ENCODE results near the gene PPP2R3A. TPM values are rescaled to one million over a fixed set of nuclear protein-coding genes. Genes with fewer than 3 reads are reported as not detected.
"Not testable (repeated sequence)": the region's sequence is repeated elsewhere in the genome, so short reads cannot be mapped to it uniquely, and the experiment has no call there.

Gene PPP2R3A
- total RNA-seq, 1 donor from 2014 or later: 19.2 TPM

GRCh38 chr3:136151219-136151618, 185.7 kb downstream of the PPP2R3A start:
- Mint-ChIP-seq H3K27me3 (ENCODE audit: unreplicated experiment) (no peaks in the 10 kb centered on the region), H3K9me3 (ENCODE audit: unreplicated experiment) (no peaks in the 10 kb centered on the region), H3K36me3 (ENCODE audit: unreplicated experiment) (peaks cover 34% of the 10 kb centered on the region), H3K4me1 (ENCODE audit: unreplicated experiment) (peaks cover 28% of the 10 kb centered on the region), H3K4me3 (ENCODE audit: unreplicated experiment) (no peak overlapping the region), H3K27ac (ENCODE audit: unreplicated experiment) (no peak overlapping the region)
- no peak for TF ChIP-seq CTCF (IDR thresholded peaks at IDR 0.05)
- DNase-seq (ENCODE audit: extremely low spot score, unreplicated experiment): no peak

- Mint-ChIP-seq H3K4me1 (ENCODE audit: unreplicated experiment) (peaks cover 28% of the 10 kb centered on the region), H3K9me3 (ENCODE audit: unreplicated experiment) (no peaks in the 10 kb centered on the region), H3K4me3 (ENCODE audit: unreplicated experiment) (no peak overlapping the region), H3K27ac (ENCODE audit: unreplicated experiment) (no peak overlapping the region), H3K36me3 (ENCODE audit: unreplicated experiment) (peaks cover 32% of the 10 kb centered on the region), H3K27me3 (ENCODE audit: unreplicated experiment) (no peaks in the 10 kb centered on the region)
- no peak for TF ChIP-seq CTCF (IDR thresholded peaks at IDR 0.05)
- no peak for DNase-seq (ENCODE audit: extremely low spot score, unreplicated experiment)
These were observed 186.8 kb downstream of the PPP2R3A start for GRCh38 chr3:136152176-136152843.

- H3K4me1 Mint-ChIP-seq (ENCODE audit: unreplicated experiment): peaks cover 33% of the 10 kb centered on the region
- no peak overlapping the region for H3K27ac Mint-ChIP-seq (ENCODE audit: unreplicated experiment)
- no peaks in the 10 kb centered on the region for H3K27me3 Mint-ChIP-seq (ENCODE audit: unreplicated experiment)
- peaks cover 28% of the 10 kb centered on the region for H3K36me3 Mint-ChIP-seq (ENCODE audit: unreplicated experiment)
- H3K9me3 Mint-ChIP-seq (ENCODE audit: unreplicated experiment): no peaks in the 10 kb centered on the region
- no peak overlapping the region for H3K4me3 Mint-ChIP-seq (ENCODE audit: unreplicated experiment)
- DNase-seq (ENCODE audit: extremely low spot score, unreplicated experiment): no peak
- TF ChIP-seq CTCF (IDR thresholded peaks at IDR 0.05): no peak
These were observed 187.4 kb downstream of the PPP2R3A start for GRCh38 chr3:136152963-136153362.

- DNase-seq (ENCODE audit: extremely low spot score, unreplicated experiment): no peak
- no peak for TF ChIP-seq CTCF (IDR thresholded peaks at IDR 0.05)
- H3K27ac Mint-ChIP-seq (ENCODE audit: unreplicated experiment): no peak overlapping the region
- H3K4me1 Mint-ChIP-seq (ENCODE audit: unreplicated experiment): peaks cover 33% of the 10 kb centered on the region
- H3K4me3 Mint-ChIP-seq (ENCODE audit: unreplicated experiment): no peak overlapping the region
- H3K36me3 Mint-ChIP-seq (ENCODE audit: unreplicated experiment): no peaks in the 10 kb centered on the region
- no peaks in the 10 kb centered on the region for H3K27me3 Mint-ChIP-seq (ENCODE audit: unreplicated experiment)
- no peaks in the 10 kb centered on the region for H3K9me3 Mint-ChIP-seq (ENCODE audit: unreplicated experiment)
These were observed 196.0 kb downstream of the PPP2R3A start for GRCh38 chr3:136161516-136161915.

DNA sequence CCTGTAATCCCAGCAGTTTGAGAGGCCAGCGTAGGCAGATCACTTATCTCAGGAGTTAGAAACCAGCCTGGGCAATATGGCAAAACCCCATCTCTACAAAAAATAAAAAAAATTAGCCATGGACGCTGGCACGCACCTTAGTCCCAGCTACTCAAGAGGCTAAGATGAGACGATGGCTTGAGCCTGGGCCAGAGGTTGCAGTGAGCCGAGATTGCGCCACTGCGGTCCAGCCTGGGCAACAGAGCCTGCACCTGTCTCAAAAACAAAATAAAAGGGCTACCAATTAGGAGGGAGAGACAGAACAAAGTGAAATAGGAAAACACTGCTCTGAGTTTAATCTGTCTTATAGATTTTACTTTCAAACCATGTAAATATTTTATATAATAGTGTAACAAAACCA, 196.8 kb downstream of the PPP2R3A start:
- H3K4me1 Mint-ChIP-seq (ENCODE audit: unreplicated experiment): peaks cover 39% of the 10 kb centered on the region
- no peaks in the 10 kb centered on the region for H3K27me3 Mint-ChIP-seq (ENCODE audit: unreplicated experiment)
- no peak overlapping the region for H3K27ac Mint-ChIP-seq (ENCODE audit: unreplicated experiment)
- no peaks in the 10 kb centered on the region for H3K9me3 Mint-ChIP-seq (ENCODE audit: unreplicated experiment)
- DNase-seq (ENCODE audit: extremely low spot score, unreplicated experiment): no peak
- no peak for TF ChIP-seq CTCF (IDR thresholded peaks at IDR 0.05)
- no peaks in the 10 kb centered on the region for H3K36me3 Mint-ChIP-seq (ENCODE audit: unreplicated experiment)
- no peak overlapping the region for H3K4me3 Mint-ChIP-seq (ENCODE audit: unreplicated experiment)

GRCh38 chr3:136163607-136164006, 198.1 kb downstream of the PPP2R3A start:
- not testable (repeated sequence) for H3K4me3 Mint-ChIP-seq (ENCODE audit: unreplicated experiment); H3K9me3 Mint-ChIP-seq (ENCODE audit: unreplicated experiment); H3K27me3 Mint-ChIP-seq (ENCODE audit: unreplicated experiment); DNase-seq (ENCODE audit: extremely low spot score, unreplicated experiment); H3K36me3 Mint-ChIP-seq (ENCODE audit: unreplicated experiment)
- Mint-ChIP-seq H3K4me1 (ENCODE audit: unreplicated experiment) (peaks cover 36% of the 10 kb centered on the region), H3K27ac (ENCODE audit: unreplicated experiment) (peak overlapping the region; percentile 28)

Measured in osteocyte (in vitro differentiated cells).